ENCODE measurements around the gene TRPC1.
A peak's percentile ranks its signal among the peaks of the same experiment; 100 is the strongest.
"Not testable (repeated sequence)": the region's sequence is repeated elsewhere in the genome, so short reads cannot be mapped to it uniquely, and the experiment has no call there.

Gene TRPC1

DNA sequence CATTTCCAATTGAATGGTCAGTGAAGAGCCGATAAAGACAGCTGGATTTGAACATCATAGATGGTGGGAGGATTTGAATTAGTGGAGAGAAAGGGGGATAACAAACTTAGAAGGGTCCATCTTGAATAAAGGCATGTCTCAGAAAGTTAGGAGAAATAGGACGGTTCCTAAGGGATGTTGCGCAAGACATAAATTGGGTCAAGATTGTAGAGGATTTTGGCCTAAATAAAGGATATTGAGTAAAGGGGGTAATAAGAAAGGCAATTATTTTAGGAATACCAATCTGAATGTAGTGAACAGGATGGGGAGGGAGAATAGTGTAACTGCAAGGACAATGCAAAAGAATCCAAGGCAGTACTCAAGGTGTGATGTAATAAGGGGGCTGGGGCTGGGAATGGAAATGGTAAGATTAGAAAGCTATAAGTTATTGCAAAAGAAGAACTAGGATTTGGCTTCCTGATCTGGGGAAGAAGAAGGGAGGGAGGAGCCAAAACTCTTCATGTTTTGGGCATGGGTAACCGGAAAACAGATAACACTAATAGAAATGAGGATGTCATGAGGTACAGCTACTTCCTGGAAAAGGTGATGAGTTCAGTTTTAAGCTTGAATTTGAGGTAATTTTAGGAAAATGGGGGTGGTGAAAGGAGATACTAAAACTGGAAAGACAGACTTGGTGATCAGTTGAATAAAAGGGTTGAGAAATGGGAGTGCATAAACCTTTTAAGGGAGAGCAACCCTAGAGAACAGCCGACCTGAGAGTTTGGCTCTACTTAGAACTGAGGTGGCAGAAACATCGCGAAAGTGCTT lies 17.3 kb upstream of the TRPC1 start:
- Histone ChIP-seq H3K9me3 (ENCODE audit: low read depth, low read length) (no peaks in the 10 kb centered on the region), H3K4me3 (no peak overlapping the region), H3K9ac (ENCODE audit: insufficient read length) (no peak overlapping the region), H3K27ac (no peak overlapping the region), H3K36me3 (ENCODE audit: insufficient read depth, low read length) (no peaks in the 10 kb centered on the region)
- TF ChIP-seq FOXP2 (optimal IDR thresholded peaks at IDR 0.05; ENCODE audit: control extremely low read depth, extremely low read length, insufficient read depth) (no peak), POLR2AphosphoS5 (IDR thresholded peaks at IDR 0.05; ENCODE audit: borderline replicate concordance, low read depth, low read length) (no peak), EZH2 (IDR thresholded peaks at IDR 0.05) (no peak)
- DNase-seq (ENCODE audit: low read depth, low spot score): no peak

DNA sequence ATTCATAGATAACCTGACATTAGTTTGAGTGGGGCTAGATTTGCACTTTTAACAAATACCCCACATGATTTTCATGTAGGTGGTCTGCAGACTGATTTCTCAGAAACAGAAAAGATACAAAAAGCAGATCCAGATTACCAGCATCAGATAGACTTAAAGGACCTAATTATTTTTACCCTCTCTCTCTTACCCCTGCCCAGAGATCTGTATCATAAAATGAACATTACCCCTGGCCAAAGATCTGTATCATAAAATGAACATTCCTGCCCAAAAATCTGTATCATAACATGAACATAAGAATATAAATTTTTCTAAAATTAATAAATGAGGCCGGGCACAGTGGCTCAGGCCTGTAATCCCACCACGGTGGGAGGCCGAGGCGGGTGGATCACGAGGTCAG lies 14.6 kb upstream of the TRPC1 start:
- no peak for TF ChIP-seq EZH2 (IDR thresholded peaks at IDR 0.05)
- TF ChIP-seq POLR2AphosphoS5 (IDR thresholded peaks at IDR 0.05; ENCODE audit: borderline replicate concordance, low read depth, low read length): no peak
- TF ChIP-seq FOXP2 (optimal IDR thresholded peaks at IDR 0.05; ENCODE audit: control extremely low read depth, extremely low read length, insufficient read depth): no peak
- no peak overlapping the region for H3K27ac ChIP-seq
- H3K9ac ChIP-seq (ENCODE audit: insufficient read length): no peak overlapping the region
- no peaks in the 10 kb centered on the region for H3K36me3 ChIP-seq (ENCODE audit: insufficient read depth, low read length)
- no peaks in the 10 kb centered on the region for H3K9me3 ChIP-seq (ENCODE audit: low read depth, low read length)
- H3K4me3 ChIP-seq: no peak overlapping the region
- no peak for DNase-seq (ENCODE audit: low read depth, low spot score)

DNA sequence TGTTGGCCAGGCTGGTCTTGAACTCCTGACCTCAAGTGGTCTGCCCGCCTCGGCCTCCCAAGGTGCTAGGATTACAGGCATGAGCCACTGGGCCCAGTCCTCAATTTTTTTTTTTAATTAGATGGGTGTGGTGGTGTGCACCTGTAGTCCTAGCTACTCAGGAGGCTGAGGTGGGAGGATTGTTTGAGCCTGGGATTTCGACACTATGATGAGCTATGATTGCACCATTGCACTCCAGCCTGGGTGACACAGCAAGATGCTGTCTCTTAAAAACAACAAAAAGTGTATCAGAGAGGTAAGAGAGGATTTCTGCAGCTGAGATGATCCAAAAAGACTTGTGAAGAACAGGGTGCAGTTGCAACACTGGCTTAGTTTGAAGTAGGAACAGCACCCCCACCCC lies 9.0 kb upstream of the TRPC1 start:
- not testable (repeated sequence) for DNase-seq (ENCODE audit: low read depth, low spot score); H3K27ac ChIP-seq; H3K4me3 ChIP-seq; H3K9me3 ChIP-seq (ENCODE audit: low read depth, low read length); H3K36me3 ChIP-seq (ENCODE audit: insufficient read depth, low read length); H3K9ac ChIP-seq (ENCODE audit: insufficient read length)

DNA sequence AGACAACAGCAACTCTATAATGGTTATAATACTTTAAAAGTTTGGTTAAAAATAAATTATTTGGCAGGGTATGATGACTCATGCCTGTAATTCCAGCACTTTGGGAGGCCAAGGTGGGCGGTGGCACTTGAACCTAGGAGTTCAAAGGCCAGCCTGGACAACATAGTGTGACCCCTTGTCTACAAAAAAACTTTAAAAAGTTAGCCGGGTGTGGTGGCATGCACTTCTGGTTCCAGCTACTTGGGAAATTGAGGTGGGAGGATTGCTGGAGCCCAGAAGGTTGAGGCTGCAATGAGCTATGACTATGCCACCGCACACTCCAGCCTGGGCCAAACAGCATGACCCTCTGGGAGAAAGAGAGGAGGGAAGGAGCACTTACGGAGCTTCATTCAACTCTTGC lies 7.7 kb upstream of the TRPC1 start:
- no peak for TF ChIP-seq POLR2AphosphoS5 (IDR thresholded peaks at IDR 0.05; ENCODE audit: borderline replicate concordance, low read depth, low read length)
- TF ChIP-seq FOXP2 (optimal IDR thresholded peaks at IDR 0.05; ENCODE audit: control extremely low read depth, extremely low read length, insufficient read depth): no peak
- TF ChIP-seq EZH2 (IDR thresholded peaks at IDR 0.05): no peak
- no peak overlapping the region for H3K9ac ChIP-seq (ENCODE audit: insufficient read length)
- H3K9me3 ChIP-seq (ENCODE audit: low read depth, low read length): no peaks in the 10 kb centered on the region
- DNase-seq (ENCODE audit: low read depth, low spot score): no peak
- no peak overlapping the region for H3K27ac ChIP-seq
- no peak overlapping the region for H3K4me3 ChIP-seq
- no peaks in the 10 kb centered on the region for H3K36me3 ChIP-seq (ENCODE audit: insufficient read depth, low read length)

DNA sequence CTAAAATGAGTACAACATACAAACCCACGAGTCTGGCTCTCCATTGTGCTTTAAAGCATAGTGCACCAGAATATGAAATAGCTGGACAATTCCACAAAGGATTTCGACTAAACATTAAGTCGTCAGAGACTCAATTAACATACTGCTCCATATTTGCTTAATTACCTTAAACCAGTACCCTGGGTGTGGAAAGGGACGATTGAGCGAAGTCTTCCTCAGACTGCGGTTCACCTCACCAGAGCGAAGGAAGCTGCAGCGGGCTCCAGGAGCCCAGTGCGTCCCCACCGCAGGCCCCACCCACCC lies 218 bp upstream of the TRPC1 start:
- Histone ChIP-seq H3K4me3 (peak overlapping the region; percentile 90), H3K36me3 (ENCODE audit: insufficient read depth, low read length) (no peaks in the 10 kb centered on the region), H3K9me3 (ENCODE audit: low read depth, low read length) (no peaks in the 10 kb centered on the region; the same call in 1 of the 2 replicates), H3K27ac (no peak overlapping the region), H3K9ac (ENCODE audit: insufficient read length) (peak overlapping the region; percentile 66)
- DNase-seq (ENCODE audit: low read depth, low spot score): no peak
- TF ChIP-seq POLR2AphosphoS5 (IDR thresholded peaks at IDR 0.05; ENCODE audit: borderline replicate concordance, low read depth, low read length) (no peak), EZH2 (IDR thresholded peaks at IDR 0.05) (no peak), FOXP2 (optimal IDR thresholded peaks at IDR 0.05; ENCODE audit: control extremely low read depth, extremely low read length, insufficient read depth) (no peak)

DNA sequence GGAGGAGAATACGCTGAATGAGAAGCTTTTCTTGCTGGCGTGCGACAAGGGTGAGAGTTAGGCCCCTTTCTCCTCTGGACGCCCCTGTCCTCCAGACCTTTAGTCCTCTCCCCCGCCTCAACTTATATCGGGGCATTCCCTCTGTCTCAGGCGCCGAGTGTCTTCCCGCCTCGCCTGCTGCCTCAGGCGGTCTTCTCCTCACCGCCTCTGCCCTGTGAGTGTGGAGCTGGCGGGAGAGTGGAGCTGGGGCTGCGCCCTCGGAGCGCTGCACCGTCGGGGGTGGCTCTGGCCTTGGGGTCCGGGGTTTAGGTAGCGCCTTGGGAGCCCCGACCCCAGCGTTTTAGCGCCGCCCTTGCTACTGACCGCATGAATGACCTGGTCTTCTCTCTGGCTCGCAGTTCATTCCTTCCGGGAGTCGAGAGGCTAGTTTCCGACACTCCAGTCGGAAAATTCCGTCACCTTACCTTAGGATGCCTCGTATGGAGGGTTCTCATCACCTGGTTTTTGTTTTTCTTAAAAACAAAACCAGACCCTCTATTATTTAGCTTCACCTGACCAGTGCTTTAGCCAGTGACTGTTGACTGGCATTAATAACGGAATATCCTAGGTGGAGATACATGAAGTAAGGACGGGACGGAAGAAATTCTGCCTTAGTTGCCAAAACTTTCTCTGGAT lies 985 bp downstream of the TRPC1 start:
- H3K27ac ChIP-seq: no peak overlapping the region
- no peaks in the 10 kb centered on the region; the same call in 1 of the 2 replicates for H3K9me3 ChIP-seq (ENCODE audit: low read depth, low read length)
- no peak for DNase-seq (ENCODE audit: low read depth, low spot score)
- H3K4me3 ChIP-seq: peak overlapping the region; percentile 90
- no peak for TF ChIP-seq POLR2AphosphoS5 (IDR thresholded peaks at IDR 0.05; ENCODE audit: borderline replicate concordance, low read depth, low read length)
- TF ChIP-seq FOXP2 (optimal IDR thresholded peaks at IDR 0.05; ENCODE audit: control extremely low read depth, extremely low read length, insufficient read depth): no peak
- TF ChIP-seq EZH2 (IDR thresholded peaks at IDR 0.05): no peak
- H3K36me3 ChIP-seq (ENCODE audit: insufficient read depth, low read length): no peaks in the 10 kb centered on the region
- H3K9ac ChIP-seq (ENCODE audit: insufficient read length): peak overlapping the region; percentile 68

DNA sequence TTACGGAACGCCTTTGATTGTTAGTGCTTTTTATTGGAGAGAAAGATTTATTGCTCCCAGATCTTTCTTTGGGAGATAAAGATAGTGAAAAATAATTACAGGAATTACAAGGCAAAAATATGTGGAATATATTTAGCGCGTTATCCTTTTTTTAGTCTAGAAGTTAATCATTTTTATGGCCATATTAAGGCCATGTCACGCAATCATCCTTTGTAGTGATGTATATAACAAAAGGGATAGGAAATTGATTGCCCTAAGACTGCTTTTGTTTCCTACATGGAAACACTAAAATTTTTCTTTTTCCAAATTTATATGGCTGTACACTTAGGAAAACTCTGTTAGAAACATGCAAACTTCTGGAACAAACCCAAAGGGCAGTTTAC lies 1.5 kb downstream of the TRPC1 start:
- Histone ChIP-seq H3K9me3 (ENCODE audit: low read depth, low read length) (no peaks in the 10 kb centered on the region; the same call in 1 of the 2 replicates), H3K4me3 (peak overlapping the region; percentile 90), H3K36me3 (ENCODE audit: insufficient read depth, low read length) (no peaks in the 10 kb centered on the region), H3K27ac (no peak overlapping the region), H3K9ac (ENCODE audit: insufficient read length) (peak overlapping the region; percentile 20)
- TF ChIP-seq FOXP2 (optimal IDR thresholded peaks at IDR 0.05; ENCODE audit: control extremely low read depth, extremely low read length, insufficient read depth) (no peak), POLR2AphosphoS5 (IDR thresholded peaks at IDR 0.05; ENCODE audit: borderline replicate concordance, low read depth, low read length) (no peak), EZH2 (IDR thresholded peaks at IDR 0.05) (no peak)
- no peak for DNase-seq (ENCODE audit: low read depth, low spot score)

DNA sequence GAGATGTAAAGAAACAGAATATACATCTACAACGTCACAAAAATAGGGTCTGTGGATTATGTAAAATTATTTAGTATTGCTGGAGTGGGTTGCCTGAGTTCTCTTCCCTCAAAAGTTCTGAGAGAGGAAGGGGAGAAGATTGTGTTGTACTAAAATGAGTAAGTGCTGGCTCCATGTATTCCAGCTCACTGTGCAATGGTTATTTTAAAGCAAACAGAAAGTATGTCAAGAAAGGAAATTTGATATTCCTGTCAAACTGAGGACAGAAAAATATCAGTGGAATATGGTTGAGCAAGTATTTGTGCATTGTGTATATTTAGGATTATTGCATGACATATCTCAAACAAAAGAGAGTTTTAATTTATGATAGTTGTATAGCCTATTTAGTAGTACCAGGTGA lies 2.2 kb downstream of the TRPC1 start:
- Histone ChIP-seq H3K9ac (ENCODE audit: insufficient read length) (no peak overlapping the region), H3K36me3 (ENCODE audit: insufficient read depth, low read length) (no peaks in the 10 kb centered on the region), H3K9me3 (ENCODE audit: low read depth, low read length) (no peaks in the 10 kb centered on the region; the same call in 1 of the 2 replicates), H3K27ac (no peak overlapping the region), H3K4me3 (no peak overlapping the region)
- TF ChIP-seq POLR2AphosphoS5 (IDR thresholded peaks at IDR 0.05; ENCODE audit: borderline replicate concordance, low read depth, low read length) (no peak), EZH2 (IDR thresholded peaks at IDR 0.05) (no peak), FOXP2 (optimal IDR thresholded peaks at IDR 0.05; ENCODE audit: control extremely low read depth, extremely low read length, insufficient read depth) (no peak)
- no peak for DNase-seq (ENCODE audit: low read depth, low spot score)
